ENCODE results near the gene FHIT.

FHIT gene

DNA sequence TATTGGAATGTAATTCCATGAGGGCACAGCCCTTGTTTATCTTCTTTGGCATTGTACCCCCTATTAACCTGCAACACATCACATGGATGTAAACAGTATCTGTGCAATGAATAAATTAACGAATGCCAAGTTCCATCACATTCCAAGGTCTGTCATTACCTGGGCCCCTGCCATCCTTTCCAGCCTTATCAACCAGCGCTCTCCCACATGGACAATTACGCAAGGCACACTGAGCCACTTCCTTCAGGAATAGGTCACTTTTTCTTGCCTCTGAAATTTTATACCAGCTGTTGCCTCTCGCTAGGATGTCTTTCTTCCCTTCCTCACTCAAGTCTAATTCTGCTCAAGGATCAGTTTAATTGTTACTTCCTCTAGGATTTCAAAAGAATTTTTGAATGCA lies 1149.6 kb downstream of the FHIT start:
- H3K36me3 ChIP-seq, result no peaks in the 10 kb centered on the region
- no peak for DNase-seq
- no peaks in the 10 kb centered on the region for H3K9me3 ChIP-seq
- H3K27me3 ChIP-seq, result no peaks in the 10 kb centered on the region
- H3K4me1 ChIP-seq, result no peaks in the 10 kb centered on the region
- H3K4me3 ChIP-seq (ENCODE audit: low read depth, low read length), result no peak overlapping the region
- no peak for TF ChIP-seq CTCF (IDR thresholded peaks at IDR 0.05; ENCODE audit: low read depth, low read length)

GRCh38 chr3:60096403-60096802 lies 1154.8 kb downstream of the FHIT start:
- Histone ChIP-seq H3K4me1 (no peaks in the 10 kb centered on the region), H3K36me3 (no peaks in the 10 kb centered on the region), H3K9me3 (no peaks in the 10 kb centered on the region), H3K4me3 (ENCODE audit: low read depth, low read length) (no peak overlapping the region), H3K27me3 (no peaks in the 10 kb centered on the region)
- no peak for TF ChIP-seq CTCF (IDR thresholded peaks at IDR 0.05; ENCODE audit: low read depth, low read length)
- no peak for DNase-seq

DNA sequence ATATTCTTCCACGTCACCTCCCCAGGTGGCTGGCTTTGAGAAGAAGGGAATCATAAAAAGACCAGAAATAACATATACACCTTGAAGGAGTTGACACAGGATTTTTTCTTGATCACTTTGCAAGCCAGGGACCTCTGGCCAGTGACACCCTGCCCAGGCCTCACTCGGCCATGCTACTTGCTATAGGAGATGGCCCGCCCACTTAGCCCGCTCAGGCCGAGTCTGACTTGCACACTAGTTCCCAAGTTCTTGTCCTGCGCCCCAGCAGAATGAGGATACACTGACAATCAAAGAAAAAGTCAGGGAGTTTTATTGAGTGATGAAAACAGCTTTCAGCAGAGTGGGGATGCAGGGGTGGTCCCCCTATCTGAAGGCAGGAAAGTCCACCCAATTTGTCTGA lies 1155.3 kb downstream of the FHIT start:
- Histone ChIP-seq H3K4me3 (ENCODE audit: low read depth, low read length) (no peak overlapping the region), H3K4me1 (no peaks in the 10 kb centered on the region), H3K36me3 (no peaks in the 10 kb centered on the region), H3K27me3 (no peaks in the 10 kb centered on the region), H3K9me3 (no peaks in the 10 kb centered on the region)
- DNase-seq, result no peak
- no peak for TF ChIP-seq CTCF (IDR thresholded peaks at IDR 0.05; ENCODE audit: low read depth, low read length)

DNA sequence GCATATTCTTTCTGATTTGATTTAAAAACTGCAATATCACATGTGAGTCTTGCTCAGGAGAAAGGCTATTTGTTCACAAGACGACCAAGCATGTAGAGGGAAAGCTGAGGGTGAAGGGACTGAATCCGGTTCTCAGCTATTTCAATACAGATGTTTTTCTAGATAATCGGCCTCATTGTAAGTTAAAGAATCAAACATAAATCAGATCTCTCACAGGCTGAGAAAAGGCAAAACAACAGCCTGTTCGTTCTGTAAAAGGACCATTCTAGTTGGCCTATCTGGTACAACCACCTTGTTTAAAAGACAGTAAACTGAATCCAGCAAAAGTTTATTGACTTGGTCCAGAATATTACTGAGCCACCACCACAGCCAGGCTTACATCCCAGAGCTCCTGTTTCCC lies 1155.7 kb downstream of the FHIT start:
- H3K4me3 ChIP-seq (ENCODE audit: low read depth, low read length), result no peak overlapping the region
- no peak for TF ChIP-seq CTCF (IDR thresholded peaks at IDR 0.05; ENCODE audit: low read depth, low read length)
- H3K36me3 ChIP-seq, result no peaks in the 10 kb centered on the region
- H3K4me1 ChIP-seq, result no peaks in the 10 kb centered on the region
- H3K9me3 ChIP-seq, result no peaks in the 10 kb centered on the region
- DNase-seq, result no peak
- no peaks in the 10 kb centered on the region for H3K27me3 ChIP-seq

- DNase-seq, result no peak
- Histone ChIP-seq H3K36me3 (no peaks in the 10 kb centered on the region), H3K4me1 (no peaks in the 10 kb centered on the region), H3K9me3 (no peaks in the 10 kb centered on the region), H3K4me3 (ENCODE audit: low read depth, low read length) (no peak overlapping the region), H3K27me3 (no peaks in the 10 kb centered on the region)
- TF ChIP-seq CTCF (IDR thresholded peaks at IDR 0.05; ENCODE audit: low read depth, low read length), result no peak
These were observed 1156.8 kb downstream of the FHIT start for GRCh38 chr3:60094392-60094947.

GRCh38 chr3:60090548-60090947 lies 1160.7 kb downstream of the FHIT start:
- H3K36me3 ChIP-seq, result no peaks in the 10 kb centered on the region
- no peaks in the 10 kb centered on the region for H3K27me3 ChIP-seq
- DNase-seq, result no peak
- H3K9me3 ChIP-seq, result no peaks in the 10 kb centered on the region
- no peak for TF ChIP-seq CTCF (IDR thresholded peaks at IDR 0.05; ENCODE audit: low read depth, low read length)
- no peak overlapping the region for H3K4me3 ChIP-seq (ENCODE audit: low read depth, low read length)
- no peaks in the 10 kb centered on the region for H3K4me1 ChIP-seq
